Measurements from ENCODE around the gene IGF2.

The IGF2 gene

DNA sequence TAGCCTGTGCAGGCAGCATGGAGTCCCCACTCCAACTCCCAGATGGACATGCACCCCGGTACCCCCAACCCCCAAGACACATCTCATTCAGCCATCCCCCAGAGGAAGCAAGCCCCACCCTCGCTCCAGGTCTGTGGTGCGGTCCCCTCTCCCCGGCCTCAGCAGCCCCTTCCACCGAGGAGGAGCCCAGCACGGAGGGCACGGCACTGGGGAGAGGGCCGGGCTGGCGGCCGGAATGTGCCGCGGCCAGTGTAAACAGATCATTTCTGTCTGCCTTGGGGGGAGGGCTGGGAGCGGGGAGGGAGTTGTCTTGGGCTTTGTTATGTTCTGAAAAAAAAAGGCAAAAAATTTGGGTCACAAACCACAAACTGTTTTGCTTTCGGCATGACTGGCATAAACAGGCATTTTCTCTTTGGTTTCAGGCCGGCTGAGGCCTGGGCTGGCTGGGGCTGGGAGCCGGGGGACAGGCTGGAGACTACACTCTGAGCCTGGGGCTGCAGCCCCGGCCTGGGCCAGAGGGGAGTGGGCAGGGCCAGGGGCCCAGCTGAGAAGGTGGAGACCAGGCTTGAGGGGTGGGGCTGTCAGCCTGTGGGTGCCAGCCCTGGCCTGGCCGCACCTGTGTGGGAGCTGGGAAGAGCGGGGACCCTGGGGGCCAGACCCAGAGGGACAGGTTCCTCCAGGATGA lies 16.8 kb downstream of the IGF2 start:
- DNase-seq = no peak

DNA sequence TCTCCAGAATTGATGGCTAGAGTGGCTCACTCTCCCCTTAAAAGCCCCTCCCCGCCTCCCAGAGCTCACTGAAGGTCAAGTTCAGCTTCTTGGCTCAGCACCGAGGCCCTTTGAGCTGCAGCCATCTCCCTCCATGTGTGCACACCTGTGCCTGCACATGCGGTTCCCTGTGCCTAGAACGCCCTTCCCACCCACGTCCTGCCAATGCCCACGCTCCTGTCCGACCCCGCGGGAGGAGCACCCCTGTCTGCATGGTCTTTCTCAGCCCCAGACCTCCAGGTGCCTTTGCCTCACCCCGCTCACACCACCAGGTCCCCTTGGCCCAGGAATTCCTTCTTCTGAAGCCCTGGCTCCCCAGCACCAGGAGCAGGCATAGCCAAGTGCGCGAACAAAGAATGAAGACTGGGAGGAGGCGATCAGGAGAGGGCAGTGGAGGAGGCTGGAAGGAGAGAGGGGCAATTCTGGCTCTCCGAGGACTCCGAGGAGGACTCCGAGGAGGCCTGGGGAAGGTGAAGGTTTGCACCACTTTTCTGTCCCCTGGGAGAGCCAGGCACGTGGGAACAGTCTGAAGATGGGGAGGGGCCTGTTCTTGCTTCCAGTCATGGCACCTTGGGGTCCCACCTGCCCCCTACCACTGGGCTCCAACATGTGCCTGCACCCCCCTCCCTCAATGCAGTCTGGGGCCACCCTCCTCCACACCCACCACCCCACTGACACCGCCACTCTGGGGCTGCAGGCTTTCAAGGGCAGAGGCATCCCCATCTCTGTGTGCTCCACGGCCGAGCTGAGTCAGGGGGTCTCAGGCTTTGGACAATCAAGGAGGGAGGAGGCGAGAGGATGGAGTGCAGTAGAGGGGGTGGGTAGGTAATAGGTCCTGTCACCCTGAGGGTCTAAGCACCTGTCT lies 17.7 kb downstream of the IGF2 start:
- DNase-seq = no peak

DNA sequence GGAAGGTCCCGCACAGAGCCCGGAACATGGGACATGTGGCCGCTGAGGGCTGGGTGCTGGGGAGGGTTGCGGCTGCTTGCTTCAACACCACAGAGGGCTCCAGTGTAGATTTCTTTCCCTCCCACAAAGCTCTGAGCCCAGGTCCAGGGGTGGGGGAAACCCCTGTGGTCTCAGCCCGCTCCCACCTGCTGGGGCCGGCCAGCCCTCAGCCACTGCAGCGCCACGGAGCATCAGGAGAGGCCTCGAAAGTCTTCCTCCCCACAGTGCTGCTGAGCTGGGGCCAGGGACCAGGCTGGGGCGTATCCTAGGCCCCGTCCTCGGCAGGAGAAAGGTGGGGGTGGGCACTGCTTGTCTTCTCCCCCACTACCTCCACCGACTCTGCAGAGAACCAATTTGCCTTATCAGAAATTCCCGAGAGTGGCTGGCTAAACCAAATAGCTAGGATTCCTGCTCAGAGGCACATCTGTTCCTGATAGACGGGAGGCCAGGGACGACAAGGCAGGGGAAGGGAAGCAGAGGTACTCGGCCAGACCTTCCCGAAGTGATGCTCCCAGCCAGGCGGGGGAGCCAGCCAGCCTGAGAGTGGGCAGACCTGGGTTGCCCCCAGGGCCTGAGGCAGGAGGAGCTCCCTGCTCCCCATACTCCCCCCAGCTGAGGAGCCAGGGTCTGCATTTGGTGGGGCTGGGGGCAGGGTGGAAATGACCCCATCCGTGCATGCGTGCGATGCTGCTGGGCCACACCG lies 18.7 kb downstream of the IGF2 start:
- no peak for DNase-seq

DNA sequence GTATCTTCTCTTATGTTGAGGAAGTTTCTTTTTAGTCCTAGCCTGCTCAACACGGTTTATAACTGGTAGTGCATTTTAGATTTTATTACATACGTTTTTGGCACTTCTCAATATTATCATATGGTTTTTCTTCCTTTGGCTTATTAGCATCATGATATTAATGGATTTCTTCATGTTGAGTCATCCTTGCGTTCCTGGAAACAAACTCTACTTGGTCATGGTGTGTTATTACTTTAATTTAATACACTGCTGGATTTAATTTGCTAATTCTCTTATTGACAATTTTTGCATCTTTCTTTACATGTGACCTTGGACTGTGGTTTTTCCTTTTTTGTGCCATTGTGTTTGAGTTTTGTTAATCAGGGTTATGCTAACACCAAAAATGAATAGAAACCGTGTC lies 20.5 kb downstream of the IGF2 start:
- no peak for DNase-seq

DNA sequence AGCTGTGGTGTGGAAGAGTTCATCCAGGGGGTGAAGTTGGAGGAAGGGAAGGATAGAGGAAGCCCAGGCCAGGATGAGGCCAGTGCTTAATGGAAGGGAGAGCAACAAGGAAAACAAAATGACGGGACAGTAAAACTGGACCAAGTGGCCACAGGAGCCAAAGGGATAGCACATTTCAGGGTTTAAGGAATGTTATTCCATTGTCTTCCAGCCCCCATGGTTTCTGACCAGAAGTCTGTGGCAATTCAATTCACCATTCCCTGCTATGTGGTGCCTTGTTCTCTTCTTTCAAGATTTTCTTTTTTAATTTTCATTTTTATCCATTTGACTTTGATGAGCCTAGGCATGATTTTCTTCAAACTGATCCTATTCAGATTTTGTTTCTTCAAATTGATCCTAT lies 22.5 kb downstream of the IGF2 start:
- no peak for DNase-seq

DNA sequence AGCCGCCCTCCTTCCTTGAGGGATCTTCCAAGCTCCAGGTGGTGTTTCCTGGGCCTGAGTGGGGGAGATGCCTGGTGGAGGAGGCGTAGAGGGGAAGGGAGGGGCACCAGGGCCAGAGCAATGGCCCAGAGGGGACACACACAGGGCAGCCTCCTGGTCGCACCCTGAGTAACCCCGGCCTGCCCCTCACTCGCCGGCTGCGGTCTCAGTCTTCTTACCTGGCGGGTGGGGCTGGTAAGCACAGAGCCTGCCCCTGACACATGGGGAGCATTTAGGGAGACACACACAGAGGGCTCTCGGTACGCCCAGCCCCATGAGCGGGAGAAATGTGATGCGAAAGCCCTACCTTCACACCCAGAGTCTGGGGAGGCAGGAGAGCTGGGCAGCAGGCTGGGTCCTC lies 23.9 kb downstream of the IGF2 start:
- no peak for DNase-seq

DNA sequence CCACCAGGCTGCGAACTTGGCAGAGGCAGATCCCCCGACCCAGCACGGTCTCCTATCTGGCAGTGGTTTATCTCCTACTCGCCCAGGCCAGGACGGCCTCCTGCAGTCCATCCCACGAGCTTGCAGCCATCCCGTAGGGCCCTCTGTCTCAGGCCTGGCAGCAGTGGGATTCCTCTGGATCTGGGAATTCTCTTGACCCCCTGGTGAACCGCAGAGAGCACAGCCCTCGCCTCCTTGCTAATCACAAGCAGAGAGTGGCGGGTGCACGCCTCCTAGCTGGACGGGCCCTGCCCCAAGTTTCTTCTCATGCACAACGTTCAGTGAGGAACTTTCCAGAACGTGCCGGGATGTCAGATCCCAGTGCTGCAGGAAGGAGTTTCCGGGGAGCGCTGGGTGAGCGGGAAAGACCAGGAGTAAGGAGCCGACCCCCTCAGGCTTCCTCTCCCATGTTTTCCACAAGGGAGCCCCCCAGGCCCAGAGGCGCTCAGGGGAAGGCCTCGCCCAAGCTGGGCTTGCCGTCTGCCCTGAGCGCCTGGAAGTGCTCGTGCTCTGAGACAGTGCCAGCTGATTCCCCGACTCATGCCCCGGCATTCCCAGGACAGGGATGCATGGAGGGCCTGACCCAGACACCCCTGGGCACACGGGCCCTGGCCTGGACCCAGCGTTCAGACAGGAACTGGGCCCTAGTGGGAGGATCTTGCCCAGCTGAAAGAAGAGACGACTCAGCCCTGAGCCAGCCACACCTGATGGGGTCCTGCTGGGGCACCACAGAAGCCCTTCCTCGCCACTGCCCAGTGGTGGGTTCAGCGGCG lies 24.6 kb downstream of the IGF2 start:
- no peak for DNase-seq

DNA sequence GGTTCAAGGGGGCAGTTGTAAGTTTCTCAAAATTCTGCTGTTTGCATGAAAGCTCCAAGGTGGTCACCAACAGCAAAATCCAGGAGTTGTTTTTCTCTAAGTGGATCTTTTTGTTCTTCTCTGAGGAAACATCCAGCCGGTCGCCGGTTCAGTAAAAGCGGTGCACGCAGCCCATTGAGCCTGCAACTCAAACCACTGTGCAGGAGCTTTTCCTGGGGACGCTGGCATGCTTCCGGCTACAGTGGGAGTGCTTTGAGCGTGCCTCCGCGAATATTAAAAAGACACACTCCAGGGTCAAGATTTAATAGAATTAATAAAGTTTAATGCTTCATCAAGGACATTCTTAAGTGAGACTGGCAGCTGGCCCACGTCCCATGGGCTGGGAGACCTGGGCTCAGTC lies 25.4 kb downstream of the IGF2 start:
- no peak for DNase-seq

DNA sequence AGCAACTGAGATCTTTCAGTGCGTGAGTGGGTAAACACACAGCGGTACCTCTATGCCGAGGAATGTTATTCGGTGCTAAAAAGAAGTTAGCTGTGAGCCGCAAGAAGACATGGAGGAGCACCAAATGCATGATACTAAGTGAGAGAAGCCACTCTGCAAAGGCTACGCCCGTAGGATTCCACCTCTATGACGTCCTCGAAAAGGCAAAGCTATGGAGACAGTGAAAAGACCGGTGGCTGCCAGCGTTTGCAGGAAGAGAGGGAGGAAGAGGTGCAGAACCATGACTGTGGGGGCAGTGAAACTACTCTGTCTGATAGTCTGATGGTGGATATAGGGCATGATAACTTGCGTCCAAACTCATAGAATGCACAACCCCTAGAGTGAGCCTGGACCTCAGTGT lies 28.7 kb downstream of the IGF2 start:
- DNase-seq = no peak

DNA sequence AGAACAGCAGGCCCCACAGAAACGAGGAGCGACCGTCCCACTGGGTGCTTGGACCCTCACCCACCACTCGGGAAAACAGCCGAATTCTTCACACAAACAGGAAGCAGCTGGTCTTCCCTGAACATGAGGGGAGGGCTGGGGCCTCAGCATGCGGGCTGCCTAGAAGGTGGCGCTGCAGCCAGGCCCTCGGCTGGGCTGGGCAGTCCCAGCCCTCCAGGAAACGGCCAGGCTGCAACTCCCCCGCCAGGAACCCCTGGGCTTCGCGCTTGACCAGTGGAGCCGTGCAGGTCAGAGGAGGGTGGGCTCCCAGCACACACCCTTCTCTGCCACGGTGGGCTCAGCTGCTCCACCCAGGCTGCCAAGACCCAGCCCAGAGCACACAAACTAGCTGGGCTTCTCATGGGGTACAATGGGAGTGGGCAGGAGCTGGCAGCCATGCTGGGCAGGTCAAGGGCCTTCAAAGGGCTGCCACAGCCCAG lies 29.6 kb downstream of the IGF2 start:
- DNase-seq = no peak

DNA sequence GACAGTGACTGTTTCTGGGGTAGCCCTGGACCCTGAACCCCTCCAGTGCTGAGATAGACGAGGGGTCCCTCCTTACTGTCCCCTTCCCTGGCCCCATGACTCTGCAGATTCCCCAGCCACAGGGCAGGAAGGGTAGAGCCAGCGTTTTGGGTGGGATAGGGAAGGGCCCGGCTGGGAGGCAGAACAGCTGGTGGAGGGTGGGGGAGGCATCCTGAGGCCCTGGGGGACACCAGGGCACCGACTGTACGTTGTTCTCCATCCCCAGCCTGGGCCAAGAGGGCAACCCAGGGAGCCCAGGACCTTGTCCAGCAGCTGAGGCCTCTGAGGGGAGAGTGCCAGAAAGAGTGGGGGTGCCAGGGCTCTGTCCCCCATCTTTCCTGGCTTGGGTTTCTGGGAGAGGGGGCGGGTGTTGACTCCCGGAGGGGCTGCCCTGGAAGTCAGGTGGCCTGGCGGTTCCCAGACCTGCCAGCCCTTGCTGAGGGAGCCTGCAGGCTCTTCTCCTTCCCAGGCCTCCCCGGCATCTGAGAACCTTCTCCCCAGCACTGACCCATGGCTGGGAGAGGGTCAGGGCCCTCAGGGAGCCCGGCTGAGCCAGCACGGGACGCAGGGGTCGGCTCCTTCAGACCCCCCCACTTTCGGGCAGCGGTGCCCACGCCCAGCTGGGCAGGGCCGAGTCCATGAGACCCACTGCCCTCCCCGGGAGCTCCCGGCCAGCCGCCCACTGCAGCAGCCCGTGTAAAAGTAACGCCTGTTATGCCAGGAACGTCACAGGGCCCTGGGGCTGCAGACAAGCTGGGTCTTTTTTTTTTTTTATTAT lies 30.3 kb downstream of the IGF2 start:
- DNase-seq = no peak

DNA sequence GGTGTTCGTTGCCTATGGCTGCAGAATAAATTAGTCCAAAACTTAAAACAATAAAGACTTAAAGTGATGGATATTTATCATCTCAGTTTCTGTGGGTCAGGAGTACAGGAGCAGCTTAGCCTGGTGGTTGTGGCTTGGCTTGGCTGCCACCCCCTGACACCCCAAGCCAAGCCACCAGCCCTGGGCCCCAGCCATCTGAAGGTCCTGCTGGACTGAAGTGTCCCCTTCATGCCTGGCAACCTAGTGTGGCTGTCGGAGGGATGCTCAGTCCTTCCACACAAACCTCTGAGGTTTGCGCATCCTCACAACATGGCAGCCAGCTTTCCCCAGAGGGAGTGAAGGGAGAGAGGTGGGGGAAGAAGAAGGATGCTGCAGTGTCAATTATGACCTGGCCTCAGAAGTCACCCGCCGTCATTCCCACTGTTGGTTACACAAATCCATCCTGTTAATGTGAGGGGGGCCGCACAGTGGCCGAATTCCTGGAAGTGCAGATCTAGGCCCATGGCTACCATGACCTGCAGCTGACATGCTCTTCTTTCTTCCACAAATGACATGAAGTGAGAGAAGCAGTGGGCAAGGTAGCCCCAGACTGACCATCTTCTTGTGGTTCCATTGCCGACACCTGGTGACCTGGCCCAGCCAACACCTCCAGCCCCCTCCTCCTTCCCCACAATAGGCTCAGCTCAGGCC lies 31.1 kb downstream of the IGF2 start:
- DNase-seq = no peak

DNA sequence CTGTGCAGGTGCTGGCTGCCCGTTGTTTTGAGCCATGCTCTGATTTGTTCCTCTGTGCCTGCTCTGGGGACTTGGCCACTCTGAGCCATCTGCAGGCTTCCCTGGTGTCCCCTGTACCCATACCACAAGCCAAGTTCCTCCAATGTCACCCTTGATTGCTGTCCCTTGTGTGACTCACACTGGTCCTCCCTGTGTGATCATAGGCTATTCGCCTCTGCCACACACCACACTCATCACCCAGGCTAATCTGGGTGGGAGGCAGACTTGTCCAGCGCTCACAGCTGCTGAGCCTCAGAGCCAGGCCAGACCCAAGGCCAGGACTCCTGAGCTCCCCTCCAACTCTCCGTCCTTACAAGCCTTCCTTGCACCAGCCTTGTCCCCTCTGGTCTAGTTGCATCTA lies 31.7 kb downstream of the IGF2 start:
- DNase-seq = no peak

DNA sequence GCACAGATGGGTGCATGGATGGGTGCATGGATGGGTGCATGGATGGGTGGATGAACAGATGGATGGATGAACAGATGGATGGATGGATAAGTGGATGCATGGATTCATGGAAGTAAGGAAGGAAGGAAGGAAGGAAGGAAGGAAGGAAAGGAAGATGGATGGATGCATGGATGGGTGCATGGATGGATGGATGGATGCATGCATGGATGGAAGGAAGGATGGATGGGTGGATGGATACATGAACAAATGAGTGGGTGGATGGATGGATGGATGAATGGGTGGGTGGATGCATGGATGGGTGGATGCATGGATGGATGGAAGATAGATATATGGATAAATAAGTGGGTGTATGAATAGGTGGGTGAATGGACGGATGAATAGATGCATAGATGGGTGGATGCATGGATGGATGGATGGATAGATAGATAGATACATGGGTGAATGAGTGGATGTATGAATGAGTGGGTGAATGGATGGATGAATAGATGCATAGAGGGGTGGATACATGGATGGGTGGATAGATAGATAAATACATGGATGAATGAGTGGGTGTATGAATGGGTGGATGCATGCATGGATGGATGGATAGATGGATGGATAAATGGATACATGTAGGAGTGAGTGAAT lies 32.5 kb downstream of the IGF2 start:
- no peak for DNase-seq

DNA sequence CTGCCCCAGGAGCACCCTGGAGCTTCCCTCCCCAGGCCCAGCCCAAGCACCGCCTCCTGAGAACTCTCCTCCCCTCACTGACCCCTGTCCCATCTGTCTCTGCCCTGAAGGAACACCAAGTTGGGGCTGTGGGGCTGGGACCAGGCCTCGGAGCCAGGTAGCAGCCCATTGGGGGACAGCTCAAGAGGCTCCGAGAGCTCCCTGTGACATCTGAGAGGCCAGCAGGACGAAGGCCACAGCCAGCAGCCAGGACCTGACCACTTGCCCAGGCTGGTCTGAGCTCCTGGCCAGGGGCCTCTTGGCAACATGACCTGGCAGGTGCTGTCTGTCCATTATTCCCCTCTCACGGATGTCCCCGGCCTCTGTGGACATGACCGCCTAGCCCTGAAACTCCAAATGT lies 33.7 kb downstream of the IGF2 start:
- no peak for DNase-seq

DNA sequence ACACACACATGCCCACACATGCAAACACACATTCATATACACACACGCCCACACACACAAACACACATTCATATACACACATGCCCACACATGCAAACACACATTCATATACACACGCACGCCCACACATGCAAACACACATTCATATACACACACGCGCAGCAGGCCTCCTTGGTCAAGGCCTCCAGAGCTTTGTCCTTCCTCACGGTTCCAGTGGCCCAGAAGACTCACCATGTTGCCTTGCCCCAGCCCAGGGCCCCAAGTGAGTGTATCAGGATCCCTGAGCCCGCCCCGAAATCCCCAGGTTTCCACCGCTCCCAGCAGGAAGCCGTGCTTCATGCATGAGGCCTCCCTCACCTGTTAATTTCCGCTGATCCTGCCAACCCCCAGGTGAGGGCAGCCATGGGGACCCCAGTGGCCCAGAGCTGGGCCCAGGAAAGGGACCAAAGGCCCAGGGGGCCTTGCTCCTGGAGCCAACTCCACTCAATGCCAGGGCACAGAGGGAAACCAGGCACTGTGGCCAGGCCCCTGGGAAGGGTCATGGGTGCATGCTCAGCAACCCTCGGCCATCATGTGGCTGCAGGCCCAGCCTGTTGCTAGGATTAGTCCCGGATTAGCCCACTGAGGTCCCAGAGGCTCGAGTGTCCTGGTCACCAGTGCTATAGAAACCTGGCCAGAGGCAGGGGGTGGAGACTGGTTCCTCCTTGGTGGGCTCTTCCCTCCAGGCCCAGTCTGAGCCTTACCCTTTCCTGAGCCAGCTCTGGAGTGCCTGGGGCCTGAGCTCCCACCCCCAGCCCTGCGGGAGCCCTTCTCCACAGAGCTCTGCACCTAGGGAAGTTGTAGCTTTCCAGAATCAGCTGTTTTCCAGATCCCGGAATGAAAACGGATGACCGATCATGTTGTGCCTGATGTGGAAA lies 34.4 kb downstream of the IGF2 start:
- no peak for DNase-seq

DNA sequence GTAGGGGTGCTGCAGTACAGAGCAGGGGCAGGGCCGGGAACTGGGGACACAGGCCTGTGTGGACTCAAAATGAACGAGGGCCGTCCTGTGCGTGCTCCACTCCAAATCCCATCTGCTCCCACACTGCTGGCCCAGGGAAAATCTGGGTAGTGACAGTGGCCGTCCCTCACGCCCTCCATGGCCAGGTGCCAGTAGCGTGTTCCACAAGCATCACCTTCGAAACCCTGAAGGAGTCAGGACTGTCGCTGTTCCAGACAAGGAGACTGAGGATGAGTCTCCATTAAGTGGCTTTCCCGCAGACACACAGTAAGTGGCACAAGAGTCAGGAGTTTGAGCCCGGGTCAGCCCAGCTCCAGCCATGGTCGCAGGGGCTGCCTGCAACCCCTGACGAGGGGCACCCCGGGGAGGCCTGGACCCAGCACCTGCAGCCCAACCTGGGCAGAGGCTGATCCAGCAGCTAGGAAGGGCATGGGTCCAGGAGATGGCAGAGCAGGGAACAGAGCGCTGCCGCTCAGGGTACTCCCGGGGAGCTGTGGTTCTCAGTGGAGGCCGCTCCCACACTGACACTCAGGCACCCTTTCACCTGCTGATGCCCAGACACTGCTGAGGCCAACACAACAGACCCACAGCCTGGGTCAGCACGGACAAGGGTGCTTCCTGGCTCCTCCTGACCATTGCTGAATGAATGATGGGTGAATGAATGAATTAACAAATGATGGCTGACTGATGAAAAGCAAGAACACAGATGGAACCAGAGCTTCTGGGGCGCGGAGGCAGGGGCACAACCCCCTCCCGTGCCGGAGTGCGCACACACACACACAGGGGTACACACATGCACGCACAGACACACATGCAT lies 35.3 kb downstream of the IGF2 start:
- no peak for DNase-seq

DNA sequence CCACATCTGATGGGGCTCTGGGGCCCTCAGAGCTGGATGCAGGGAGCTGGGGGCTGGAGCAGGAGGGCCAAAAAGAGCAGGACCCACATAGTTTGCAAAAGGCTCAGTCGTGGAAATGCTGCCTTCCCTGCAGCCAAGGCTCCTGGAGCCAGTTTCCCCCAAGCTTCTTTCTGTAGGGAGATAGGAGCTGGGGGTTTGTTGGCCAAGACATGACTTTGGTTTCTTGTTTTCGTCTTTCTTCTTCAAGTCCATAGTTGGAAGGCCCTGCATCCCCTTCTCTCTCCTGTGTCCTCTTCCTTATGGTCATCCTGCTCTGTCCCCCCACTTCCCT lies 36.3 kb downstream of the IGF2 start:
- no peak for DNase-seq
